Activated naive CD4-positive, alpha-beta T cell treated with anti-CD3 and anti-CD28 coated beads for 36 hours (primary cell): ENCODE measurements around the gene MARK2. TPM values are rescaled to one million over a fixed set of nuclear protein-coding genes. Genes with fewer than 3 reads are reported as not detected.

ENCODE experiments used
- CTCF ChIA-PET: fragments of 350-600 bp; sonication (Branson Sonifier 250); formaldehyde crosslinking; loops from one replicate; lab custom pipeline; 2021; ENCODE audit warnings: antibody characterized with exemption; lab: Charles Lee
- DNase-seq: peaks from one replicate; pipeline ENCODE4 v3.0.0-alpha.2; 2020
- H3K27ac Mint-ChIP-seq: one replicate; pipeline ENCODE4 v1.8.0; 2021; ENCODE audit warnings: mild to moderate bottlenecking, mixed read lengths
- H3K27me3 Mint-ChIP-seq: one replicate; pipeline ENCODE4 v1.8.0; 2021; ENCODE audit warnings: low read depth, mixed read lengths
- H3K36me3 Mint-ChIP-seq: one replicate; pipeline ENCODE4 v1.8.0; 2021; ENCODE audit warnings: low read depth, mixed read lengths
- H3K4me1 Mint-ChIP-seq: one replicate; pipeline ENCODE4 v1.8.0; 2021; ENCODE audit warnings: low read depth, mixed read lengths
- H3K4me3 Mint-ChIP-seq: one replicate; pipeline ENCODE4 v1.8.0; 2021; ENCODE audit warnings: mild to moderate bottlenecking, moderate library complexity, mixed read lengths
- H3K9me3 Mint-ChIP-seq: one replicate; pipeline ENCODE4 v1.8.0; 2021; ENCODE audit warnings: mixed read lengths
- intact Hi-C: fragments of 100-400 bp; cut with micrococcal nuclease; formaldehyde crosslinking; loops from one replicate; pipeline ENCODE4 v1.15.1; 2023
- total RNA-seq, 2 experiments: library from RNA; stranded (reverse); gene quantifications; one replicate each; pipeline ENCODE4 v1.2.3, GENCODE V29; 2021

MARK2 gene
- total RNA-seq, 2 experiments from 2014 or later: 15.8 to 17.6 TPM

- Mint-ChIP-seq H3K27me3 (no peaks in the 10 kb centered on the region), H3K27ac (no peak overlapping the region), H3K9me3 (no peaks in the 10 kb centered on the region), H3K4me1 (peaks cover 6% of the 10 kb centered on the region), H3K36me3 (no peaks in the 10 kb centered on the region), H3K4me3 (no peak overlapping the region)
- intact Hi-C loops: no loop called here
- DNase-seq: no peak
- CTCF ChIA-PET: interaction anchor here (1.4 to 4.1 kb wide), 2 partner anchors 84 to 86 kb away, joined by 3 to 30 read pairs; partner anchors contain the start of gene MARK2
Measured at GRCh38 chr11:63922673-63923192, 83.8 kb downstream of the MARK2 start.

GRCh38 chr11:63923319-63923718, 84.4 kb downstream of the MARK2 start:
- Mint-ChIP-seq H3K27ac (no peak overlapping the region), H3K4me1 (peaks cover 6% of the 10 kb centered on the region), H3K36me3 (no peaks in the 10 kb centered on the region), H3K4me3 (no peak overlapping the region), H3K27me3 (no peaks in the 10 kb centered on the region), H3K9me3 (no peaks in the 10 kb centered on the region)
- CTCF ChIA-PET: interaction anchor here (1.4 kb wide), 1 partner anchor 85 kb away, joined by 3 read pairs; the partner anchor contains the start of gene MARK2
- intact Hi-C loops: no loop called here
- DNase-seq: no peak

- H3K27me3 Mint-ChIP-seq: no peaks in the 10 kb centered on the region
- no peaks in the 10 kb centered on the region for H3K36me3 Mint-ChIP-seq
Measured at GRCh38 chr11:63929616-63930015, 90.7 kb downstream of the MARK2 start.

GRCh38 chr11:63931045-63931444, 92.1 kb downstream of the MARK2 start:
- Mint-ChIP-seq H3K27ac (no peak overlapping the region), H3K9me3 (no peaks in the 10 kb centered on the region), H3K27me3 (no peaks in the 10 kb centered on the region), H3K36me3 (no peaks in the 10 kb centered on the region), H3K4me1 (no peaks in the 10 kb centered on the region), H3K4me3 (no peak overlapping the region)
- intact Hi-C loops: no loop called here
- no peak for DNase-seq
- CTCF ChIA-PET: no interaction called here

More at GRCh38 chr11:63929616-63930015, 90.7 kb downstream of the MARK2 start:
- DNase-seq: no peak
- intact Hi-C loops: no loop called here
- Mint-ChIP-seq H3K4me1 (no peaks in the 10 kb centered on the region), H3K9me3 (no peaks in the 10 kb centered on the region), H3K27ac (no peak overlapping the region), H3K4me3 (no peak overlapping the region)
- CTCF ChIA-PET: interaction anchor here (0.7 kb wide), 1 partner anchor 92 kb away, joined by 4 read pairs; no protein-coding TSS in a partner anchor

- Mint-ChIP-seq H3K36me3 (no peaks in the 10 kb centered on the region), H3K4me3 (no peak overlapping the region), H3K9me3 (no peaks in the 10 kb centered on the region), H3K27ac (no peak overlapping the region), H3K4me1 (no peaks in the 10 kb centered on the region), H3K27me3 (no peaks in the 10 kb centered on the region)
- DNase-seq: no peak
- intact Hi-C loops: no loop called here
- CTCF ChIA-PET: no interaction called here
Measured at GRCh38 chr11:63931876-63932275, 93.0 kb downstream of the MARK2 start.

GRCh38 chr11:63933459-63933858, 94.5 kb downstream of the MARK2 start:
- Mint-ChIP-seq H3K4me3 (no peak overlapping the region), H3K36me3 (no peaks in the 10 kb centered on the region), H3K27ac (no peak overlapping the region), H3K27me3 (no peaks in the 10 kb centered on the region), H3K4me1 (peaks cover 3% of the 10 kb centered on the region), H3K9me3 (no peaks in the 10 kb centered on the region)
- DNase-seq: no peak
- CTCF ChIA-PET: interaction anchor here (1.4 to 2.7 kb wide), 2 partner anchors 13 to 96 kb away, joined by 5 to 16 read pairs; no protein-coding TSS in a partner anchor
- intact Hi-C loops: no loop called here

- no peaks in the 10 kb centered on the region for H3K9me3 Mint-ChIP-seq
- intact Hi-C loops: loop anchor here (1.0 to 5.0 kb wide), 5 partner anchors 21 to 171 kb away; partner anchors contain the start of genes COX8A, RCOR2 and ZFTA
- peak overlapping the region; percentile 77 for H3K4me3 Mint-ChIP-seq
- no peaks in the 10 kb centered on the region for H3K36me3 Mint-ChIP-seq
- CTCF ChIA-PET: interaction anchor here (0.6 to 2.0 kb wide), 4 partner anchors 8 to 267 kb away, joined by 3 to 6 read pairs (median 3); no protein-coding TSS in a partner anchor
- H3K27ac Mint-ChIP-seq: peak overlapping the region; percentile 52
- no peaks in the 10 kb centered on the region for H3K27me3 Mint-ChIP-seq
- DNase-seq: peak; percentile 16
- H3K4me1 Mint-ChIP-seq: peaks cover 13% of the 10 kb centered on the region
Measured at GRCh38 chr11:63937713-63938478, 99.0 kb downstream of the MARK2 start.

- H3K27ac Mint-ChIP-seq: peak within 1 kb of the TSS; percentile 52
- peaks cover 13% of the 10 kb centered on the region for H3K4me1 Mint-ChIP-seq
- CTCF ChIA-PET: interaction anchor here (0.8 to 2.0 kb wide), 2 partner anchors 7 to 102 kb away, joined by 3 to 6 read pairs; no protein-coding TSS in a partner anchor
- no peaks in the 10 kb centered on the region for H3K27me3 Mint-ChIP-seq
- peak within 1 kb of the TSS; percentile 77 for H3K4me3 Mint-ChIP-seq
- no peaks in the 10 kb centered on the region for H3K36me3 Mint-ChIP-seq
- H3K9me3 Mint-ChIP-seq: no peaks in the 10 kb centered on the region
- DNase-seq: peak; percentile 90
- intact Hi-C loops: loop anchor here (1.0 to 5.0 kb wide), 5 partner anchors 21 to 171 kb away; partner anchors contain the start of genes COX8A, RCOR2 and ZFTA
Measured at GRCh38 chr11:63938479-63939396, 99.8 kb downstream of the MARK2 start, which contains the start of gene NAA40. TSS of gene NAA40 (plus strand) at chr11:63939002. CDS start at chr11:63939097, 95 bp downstream.

GRCh38 chr11:63939397-63939891, 100.5 kb downstream of the MARK2 start:
- CTCF ChIA-PET: interaction anchor here (2.0 kb wide), 1 partner anchor 102 kb away, joined by 6 read pairs; no protein-coding TSS in a partner anchor
- intact Hi-C loops: loop anchor here (2.0 to 5.0 kb wide), 2 partner anchors 73 to 172 kb away; partner anchors contain the start of gene ZFTA
- peaks cover 13% of the 10 kb centered on the region for H3K4me1 Mint-ChIP-seq
- H3K9me3 Mint-ChIP-seq: no peaks in the 10 kb centered on the region
- H3K4me3 Mint-ChIP-seq: peak overlapping the region; percentile 77
- no peak for DNase-seq
- H3K27me3 Mint-ChIP-seq: no peaks in the 10 kb centered on the region
- no peaks in the 10 kb centered on the region for H3K36me3 Mint-ChIP-seq
- peak overlapping the region; percentile 44 for H3K27ac Mint-ChIP-seq

- H3K36me3 Mint-ChIP-seq: no peaks in the 10 kb centered on the region
- H3K27ac Mint-ChIP-seq: no peak overlapping the region
- H3K4me3 Mint-ChIP-seq: peak overlapping the region; percentile 54
- no peak for DNase-seq
- no peaks in the 10 kb centered on the region for H3K27me3 Mint-ChIP-seq
- CTCF ChIA-PET: no interaction called here
- peaks cover 13% of the 10 kb centered on the region for H3K4me1 Mint-ChIP-seq
- H3K9me3 Mint-ChIP-seq: no peaks in the 10 kb centered on the region
- intact Hi-C loops: no loop called here
Measured at GRCh38 chr11:63940786-63941185, 101.9 kb downstream of the MARK2 start.

GRCh38 chr11:63941901-63942300, 103.0 kb downstream of the MARK2 start:
- DNase-seq: no peak
- CTCF ChIA-PET: interaction anchor here (2.6 kb wide), 1 partner anchor 105 kb away, joined by 18 read pairs; no protein-coding TSS in a partner anchor
- H3K27ac Mint-ChIP-seq: no peak overlapping the region
- H3K27me3 Mint-ChIP-seq: no peaks in the 10 kb centered on the region
- H3K36me3 Mint-ChIP-seq: no peaks in the 10 kb centered on the region
- peaks cover 13% of the 10 kb centered on the region for H3K4me1 Mint-ChIP-seq
- H3K9me3 Mint-ChIP-seq: no peaks in the 10 kb centered on the region
- no peak overlapping the region for H3K4me3 Mint-ChIP-seq
- intact Hi-C loops: no loop called here
